Germinal center (tissue), 1 donor: ENCODE results near the gene PSORS1C1.

Experiments
- DNase-seq: peaks from one replicate; pipeline ENCODE4 v3.0.0; 2012; ENCODE audit warnings: mixed read lengths, low spot score

The PSORS1C1 gene

GRCh38 chr6:31096215-31096614 lies 18.4 kb upstream of the PSORS1C1 start:
- DNase-seq, result no peak

- no peak for DNase-seq
Observed at GRCh38 chr6:31096656-31097055, 17.9 kb upstream of the PSORS1C1 start.

GRCh38 chr6:31098449-31098938 lies 16.1 kb upstream of the PSORS1C1 start:
- DNase-seq, result no peak

- DNase-seq, result no peak
Observed at GRCh38 chr6:31103136-31103535, 11.5 kb upstream of the PSORS1C1 start.

- no peak for DNase-seq
Observed at GRCh38 chr6:31107052-31107451, 7.5 kb upstream of the PSORS1C1 start.

GRCh38 chr6:31110825-31111582 lies 3.6 kb upstream of the PSORS1C1 start:
- no peak for DNase-seq

- no peak for DNase-seq
Observed at GRCh38 chr6:31111712-31112111, 2.9 kb upstream of the PSORS1C1 start.

- no peak for DNase-seq
Observed at GRCh38 chr6:31112478-31112877, 2.1 kb upstream of the PSORS1C1 start, which contains the start of gene C6orf15. C6orf15 (minus strand) TSS chr6:31112575; CDS start chr6:31112555, 20 bp downstream.

GRCh38 chr6:31113861-31114540 lies 599 bp upstream of the PSORS1C1 start:
- no peak for DNase-seq

GRCh38 chr6:31114970-31115849 lies 610 bp downstream of the PSORS1C1 start:
- no peak for DNase-seq

- no peak for DNase-seq
Observed at GRCh38 chr6:31115941-31116560, 1.5 kb downstream of the PSORS1C1 start.

- no peak for DNase-seq
Observed at GRCh38 chr6:31116661-31117385, 2.2 kb downstream of the PSORS1C1 start.

- no peak for DNase-seq
Observed at GRCh38 chr6:31118178-31118577, 3.6 kb downstream of the PSORS1C1 start.

- DNase-seq, result no peak
Observed at GRCh38 chr6:31120151-31120915, 5.7 kb downstream of the PSORS1C1 start, which contains the start of gene CDSN. CDSN (minus strand) TSS chr6:31120446; CDS start chr6:31120419, 27 bp downstream.

- DNase-seq, result no peak
Observed at GRCh38 chr6:31121131-31121790, 6.7 kb downstream of the PSORS1C1 start.

GRCh38 chr6:31122791-31123706 lies 8.4 kb downstream of the PSORS1C1 start:
- DNase-seq, result no peak

GRCh38 chr6:31125162-31125561 lies 10.6 kb downstream of the PSORS1C1 start:
- DNase-seq, result no peak

GRCh38 chr6:31125586-31126363 lies 11.2 kb downstream of the PSORS1C1 start:
- no peak for DNase-seq
